WTC11 (cell line): Measurements from ENCODE around the gene TMEM187.

ENCODE experiments used
- ESRRA ChIP-seq: sonication (generic); formaldehyde crosslinking; IDR thresholded peaks from 2 replicates; pipeline ENCODE4 v1.8.1; 2022; ENCODE audit warnings: mild to moderate bottlenecking, missing genetic modification reagents, borderline replicate concordance
- ZBTB21 ChIP-seq: sonication (generic); formaldehyde crosslinking; IDR thresholded peaks from 2 replicates; pipeline ENCODE4 v1.8.1; 2023; ENCODE audit warnings: mild to moderate bottlenecking, missing genetic modification reagents, borderline replicate concordance
- ZNF138 ChIP-seq: sonication (generic); formaldehyde crosslinking; conservative IDR thresholded peaks from 2 replicates; pipeline ENCODE4 v1.8.1; 2022; ENCODE audit warnings: mild to moderate bottlenecking, moderate library complexity, missing genetic modification reagents
- TF ChIP-seq, protein P1 (sequence below): fragments of 200-600 bp; IDR thresholded peaks from 2 replicates; pipeline ENCODE4 v1.8.0; 2022; ENCODE audit warnings: antibody characterized with exemption
- TF ChIP-seq, protein P2 (sequence below): sonication (generic); formaldehyde crosslinking; IDR thresholded peaks from 2 replicates; pipeline ENCODE4 v1.8.0; 2022; ENCODE audit warnings: mild to moderate bottlenecking, missing genetic modification reagents
- TF ChIP-seq, protein P3 (sequence below): sonication (generic); formaldehyde crosslinking; IDR thresholded peaks from 2 replicates; pipeline ENCODE4 v1.8.1; 2022; ENCODE audit warnings: low read depth, mild to moderate bottlenecking, moderate library complexity, missing genetic modification reagents, borderline replicate concordance

DNA sequence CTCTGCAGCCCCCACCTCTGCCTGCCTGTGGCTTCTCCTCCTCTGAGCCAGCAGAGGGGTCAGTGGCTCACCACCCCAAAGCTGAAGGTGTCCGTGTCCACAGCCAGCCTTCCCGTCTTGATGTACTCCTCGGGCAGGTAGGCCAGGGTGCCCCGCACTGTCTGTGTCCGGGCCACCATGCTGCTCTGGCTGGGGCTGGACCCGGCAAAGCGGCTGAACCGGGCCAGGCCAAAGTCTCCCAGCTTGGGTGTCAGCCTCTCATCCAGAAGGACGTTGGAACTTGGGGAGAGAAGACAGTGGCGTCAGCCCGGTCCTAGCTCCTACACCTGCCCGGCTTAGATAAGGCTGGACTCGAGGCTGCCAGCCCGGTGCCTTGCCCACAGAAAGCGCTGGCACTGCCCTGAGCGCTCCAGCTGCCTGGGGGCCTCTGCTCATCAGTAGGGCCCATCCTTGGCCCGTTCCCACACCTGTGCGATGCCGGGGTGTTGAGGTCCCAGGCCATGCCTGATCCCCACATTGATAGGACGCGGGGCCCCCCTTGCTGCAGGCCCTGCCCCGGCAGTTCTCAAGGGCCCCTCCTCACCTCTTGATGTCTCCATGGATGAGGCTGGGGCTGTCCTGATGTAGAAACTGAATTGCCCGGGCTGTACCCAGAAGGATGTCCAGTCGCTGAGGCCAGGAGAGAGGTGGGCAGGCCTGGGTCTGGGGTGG, 44.0 kb downstream of the TMEM187 start:
- TF ChIP-seq, protein P1, sequence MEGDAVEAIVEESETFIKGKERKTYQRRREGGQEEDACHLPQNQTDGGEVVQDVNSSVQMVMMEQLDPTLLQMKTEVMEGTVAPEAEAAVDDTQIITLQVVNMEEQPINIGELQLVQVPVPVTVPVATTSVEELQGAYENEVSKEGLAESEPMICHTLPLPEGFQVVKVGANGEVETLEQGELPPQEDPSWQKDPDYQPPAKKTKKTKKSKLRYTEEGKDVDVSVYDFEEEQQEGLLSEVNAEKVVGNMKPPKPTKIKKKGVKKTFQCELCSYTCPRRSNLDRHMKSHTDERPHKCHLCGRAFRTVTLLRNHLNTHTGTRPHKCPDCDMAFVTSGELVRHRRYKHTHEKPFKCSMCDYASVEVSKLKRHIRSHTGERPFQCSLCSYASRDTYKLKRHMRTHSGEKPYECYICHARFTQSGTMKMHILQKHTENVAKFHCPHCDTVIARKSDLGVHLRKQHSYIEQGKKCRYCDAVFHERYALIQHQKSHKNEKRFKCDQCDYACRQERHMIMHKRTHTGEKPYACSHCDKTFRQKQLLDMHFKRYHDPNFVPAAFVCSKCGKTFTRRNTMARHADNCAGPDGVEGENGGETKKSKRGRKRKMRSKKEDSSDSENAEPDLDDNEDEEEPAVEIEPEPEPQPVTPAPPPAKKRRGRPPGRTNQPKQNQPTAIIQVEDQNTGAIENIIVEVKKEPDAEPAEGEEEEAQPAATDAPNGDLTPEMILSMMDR = no peak
- TF ChIP-seq, protein P2, sequence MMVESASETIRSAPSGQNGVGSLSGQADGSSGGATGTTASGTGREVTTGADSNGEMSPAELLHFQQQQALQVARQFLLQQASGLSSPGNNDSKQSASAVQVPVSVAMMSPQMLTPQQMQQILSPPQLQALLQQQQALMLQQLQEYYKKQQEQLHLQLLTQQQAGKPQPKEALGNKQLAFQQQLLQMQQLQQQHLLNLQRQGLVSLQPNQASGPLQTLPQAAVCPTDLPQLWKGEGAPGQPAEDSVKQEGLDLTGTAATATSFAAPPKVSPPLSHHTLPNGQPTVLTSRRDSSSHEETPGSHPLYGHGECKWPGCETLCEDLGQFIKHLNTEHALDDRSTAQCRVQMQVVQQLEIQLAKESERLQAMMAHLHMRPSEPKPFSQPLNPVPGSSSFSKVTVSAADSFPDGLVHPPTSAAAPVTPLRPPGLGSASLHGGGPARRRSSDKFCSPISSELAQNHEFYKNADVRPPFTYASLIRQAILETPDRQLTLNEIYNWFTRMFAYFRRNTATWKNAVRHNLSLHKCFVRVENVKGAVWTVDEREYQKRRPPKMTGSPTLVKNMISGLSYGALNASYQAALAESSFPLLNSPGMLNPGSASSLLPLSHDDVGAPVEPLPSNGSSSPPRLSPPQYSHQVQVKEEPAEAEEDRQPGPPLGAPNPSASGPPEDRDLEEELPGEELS (CRISPR knock-in tag) = no peak
- TF ChIP-seq ZNF138 (CRISPR knock-in tag) (no peak), ESRRA (no peak), ZBTB21 (CRISPR knock-in tag) (no peak)
- TF ChIP-seq, protein P3, sequence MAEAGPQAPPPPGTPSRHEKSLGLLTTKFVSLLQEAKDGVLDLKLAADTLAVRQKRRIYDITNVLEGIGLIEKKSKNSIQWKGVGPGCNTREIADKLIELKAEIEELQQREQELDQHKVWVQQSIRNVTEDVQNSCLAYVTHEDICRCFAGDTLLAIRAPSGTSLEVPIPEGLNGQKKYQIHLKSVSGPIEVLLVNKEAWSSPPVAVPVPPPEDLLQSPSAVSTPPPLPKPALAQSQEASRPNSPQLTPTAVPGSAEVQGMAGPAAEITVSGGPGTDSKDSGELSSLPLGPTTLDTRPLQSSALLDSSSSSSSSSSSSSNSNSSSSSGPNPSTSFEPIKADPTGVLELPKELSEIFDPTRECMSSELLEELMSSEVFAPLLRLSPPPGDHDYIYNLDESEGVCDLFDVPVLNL (CRISPR knock-in tag) = no peak
